GM19043 (cell line): ENCODE data around the gene POLR1E.

ENCODE experiments used
- ATAC-seq: cut with Tn5 transposase; IDR thresholded peaks from one replicate; pipeline ENCODE4 v1.9.1; 2021; ENCODE audit warnings: low read depth; ENCODE audit not compliant: unreplicated experiment

The POLR1E gene

GRCh38 chr9:37528652-37529471 lies 43.1 kb downstream of the POLR1E start:
- ATAC-seq = peak; percentile 62

DNA sequence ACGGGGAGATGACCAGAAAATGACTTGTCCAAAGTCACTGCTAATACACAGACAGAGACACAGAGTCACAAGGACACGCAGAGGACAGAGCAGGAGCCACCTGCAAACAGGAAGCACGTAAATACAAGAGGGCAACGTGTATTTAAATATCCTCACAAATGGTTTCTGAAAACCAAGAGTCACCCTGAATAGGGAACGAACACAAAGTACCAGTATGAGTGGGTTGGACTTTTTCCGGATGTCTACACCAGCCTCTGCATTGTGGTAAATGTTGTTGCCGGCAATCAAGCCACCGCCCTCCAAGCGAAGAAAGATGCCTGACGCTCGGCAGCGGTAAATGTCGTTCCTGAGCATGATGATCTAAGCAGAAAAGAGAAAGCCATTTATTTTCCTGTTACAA lies 46.0 kb downstream of the POLR1E start:
- ATAC-seq = no peak

DNA sequence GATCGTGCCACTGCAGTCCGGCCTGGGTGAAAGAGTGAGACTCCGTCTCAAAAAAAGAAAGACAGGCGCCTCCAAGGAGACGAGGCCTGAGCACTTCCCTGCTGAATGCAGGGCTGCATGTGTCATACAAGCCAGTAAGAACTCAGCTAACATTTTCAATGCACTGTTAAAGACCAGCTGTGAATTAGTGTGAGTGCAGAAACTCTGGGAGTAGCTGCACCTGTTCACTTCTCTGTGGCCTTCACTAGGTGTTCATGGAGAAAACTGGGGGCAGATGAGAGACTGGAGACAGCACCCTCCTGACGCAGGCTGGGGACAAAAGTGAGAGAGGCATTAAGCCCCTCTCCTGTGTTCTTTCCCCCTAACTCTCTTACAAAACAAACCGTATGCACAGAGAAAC lies 48.7 kb downstream of the POLR1E start:
- ATAC-seq = no peak

- ATAC-seq = no peak
Measured at GRCh38 chr9:37534901-37535300, 49.2 kb downstream of the POLR1E start.

DNA sequence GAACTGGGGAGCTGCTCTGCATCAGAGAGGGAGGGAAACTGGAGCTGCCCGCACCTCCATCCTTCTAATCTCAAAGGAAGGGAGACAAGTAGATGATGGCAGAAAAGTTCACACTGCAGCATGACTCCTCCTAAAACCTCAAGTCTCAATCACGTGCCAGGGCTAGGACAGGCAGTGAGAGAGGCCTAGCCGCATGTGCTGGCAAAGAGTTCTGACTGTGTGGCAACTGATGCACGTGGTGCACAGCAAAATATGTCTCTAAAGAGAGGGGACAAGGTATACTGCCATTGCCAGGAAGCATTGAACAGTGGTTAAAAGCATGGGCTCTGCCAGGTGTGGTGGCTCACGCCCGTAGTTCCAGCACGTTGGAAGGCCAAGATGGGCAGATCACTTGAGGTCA lies 52.4 kb downstream of the POLR1E start:
- ATAC-seq = no peak

DNA sequence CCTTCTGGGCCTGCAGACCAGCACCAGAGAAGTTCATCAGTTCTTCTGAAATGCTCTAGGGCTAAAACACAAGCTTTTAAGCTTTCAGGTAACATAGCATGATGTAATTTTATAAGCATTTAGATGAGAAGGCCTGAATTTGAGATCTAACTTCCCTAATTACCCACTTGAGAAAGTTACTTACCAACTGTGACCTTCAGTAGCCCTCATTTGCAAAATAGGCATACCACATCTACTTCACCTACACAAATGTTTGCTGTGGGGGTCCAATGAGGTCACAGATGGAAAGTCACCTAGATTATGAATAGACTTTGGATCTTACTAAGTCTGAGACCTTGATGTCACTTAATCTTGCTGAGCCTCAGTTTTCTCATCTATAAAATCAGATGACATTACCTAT lies 53.9 kb downstream of the POLR1E start:
- ATAC-seq = no peak

DNA sequence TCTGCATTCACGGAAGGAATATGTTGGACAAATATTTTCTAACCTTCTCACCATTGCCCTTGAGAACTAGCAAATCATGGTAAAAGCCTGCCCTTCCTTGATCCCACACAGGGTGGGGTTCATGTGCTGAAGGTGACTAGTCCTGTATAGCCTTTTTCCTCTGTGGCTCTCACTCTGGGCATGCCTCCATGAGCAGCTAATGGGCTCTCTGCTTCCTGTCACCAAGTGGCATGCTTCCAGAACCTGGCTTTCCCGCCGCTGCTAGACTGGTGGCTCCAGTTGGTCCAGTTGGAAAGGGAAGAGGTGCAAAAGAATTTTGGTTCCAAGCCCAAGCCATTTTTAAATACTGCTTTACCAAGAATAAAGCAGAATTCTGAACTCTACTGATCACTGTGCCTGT lies 54.9 kb downstream of the POLR1E start:
- no peak for ATAC-seq

GRCh38 chr9:37541465-37541864 lies 55.7 kb downstream of the POLR1E start:
- ATAC-seq = no peak

- ATAC-seq = no peak
Measured at GRCh38 chr9:37542488-37542887, 56.7 kb downstream of the POLR1E start.

DNA sequence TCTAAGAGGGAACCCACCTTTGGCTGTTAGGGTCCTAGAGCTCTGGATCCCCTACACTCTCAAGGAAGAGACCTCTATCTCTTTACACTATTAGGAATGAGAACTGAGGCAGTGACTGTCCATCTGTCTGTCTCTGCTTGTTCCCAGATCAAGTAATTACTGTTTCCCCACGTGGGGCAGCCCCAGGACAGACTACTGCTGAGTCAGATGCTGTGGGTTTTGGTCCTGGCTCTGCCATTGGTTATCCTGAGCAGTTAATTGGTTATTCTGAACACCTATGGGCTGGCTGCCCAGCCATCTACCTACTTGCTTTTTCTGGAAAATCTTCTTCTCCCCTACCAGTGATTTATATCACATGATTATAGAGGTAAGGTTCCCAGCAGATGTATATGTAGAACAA lies 57.1 kb downstream of the POLR1E start:
- no peak for ATAC-seq

GRCh38 chr9:37543468-37543867 lies 57.7 kb downstream of the POLR1E start:
- no peak for ATAC-seq

DNA sequence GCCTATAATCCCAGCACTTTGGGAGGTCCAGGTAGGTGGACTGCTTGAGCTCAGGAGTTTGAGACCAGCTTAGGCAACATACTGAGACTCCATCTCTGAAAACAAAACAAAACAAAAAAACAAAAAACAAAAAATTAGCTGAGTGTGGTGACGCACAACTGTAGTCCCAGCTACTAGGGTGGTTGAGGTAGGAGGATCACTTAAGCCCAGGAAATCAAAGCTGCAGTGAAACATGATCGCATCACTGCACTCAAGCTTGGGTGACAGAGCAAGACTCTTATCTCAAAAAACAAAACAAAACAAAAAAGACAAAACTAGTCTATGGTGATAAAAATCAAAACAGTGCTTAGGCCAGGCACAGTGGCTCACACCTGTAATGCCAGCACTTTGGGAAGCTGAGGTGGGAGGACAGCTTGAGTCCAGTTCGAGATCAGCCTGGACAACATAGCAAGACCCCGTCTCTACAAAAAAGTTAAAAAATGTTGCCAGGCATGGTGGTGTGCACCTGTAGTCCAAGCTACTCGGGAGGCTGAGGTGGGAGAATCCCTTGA lies 61.7 kb downstream of the POLR1E start:
- ATAC-seq = no peak

- no peak for ATAC-seq
Measured at GRCh38 chr9:37549527-37549926, 63.8 kb downstream of the POLR1E start.

DNA sequence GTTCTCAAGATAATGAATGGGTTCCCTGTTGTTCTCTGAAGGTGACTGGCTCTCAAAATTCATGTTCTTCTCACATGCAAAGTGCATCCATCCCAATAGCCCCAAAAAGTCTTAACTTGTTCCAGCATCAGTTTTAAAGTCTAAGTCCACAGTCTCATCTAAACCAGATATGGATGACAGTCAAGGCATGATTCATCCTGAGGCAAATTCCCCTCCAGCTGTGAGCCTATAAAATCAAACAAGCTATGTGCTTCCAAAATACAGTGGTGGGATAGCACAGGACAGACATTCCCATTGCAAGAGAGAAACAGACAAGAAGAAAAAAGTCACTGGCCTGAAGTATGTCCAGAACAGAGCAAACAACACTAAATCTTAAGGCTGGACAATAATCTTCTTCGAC lies 65.0 kb downstream of the POLR1E start:
- no peak for ATAC-seq

DNA sequence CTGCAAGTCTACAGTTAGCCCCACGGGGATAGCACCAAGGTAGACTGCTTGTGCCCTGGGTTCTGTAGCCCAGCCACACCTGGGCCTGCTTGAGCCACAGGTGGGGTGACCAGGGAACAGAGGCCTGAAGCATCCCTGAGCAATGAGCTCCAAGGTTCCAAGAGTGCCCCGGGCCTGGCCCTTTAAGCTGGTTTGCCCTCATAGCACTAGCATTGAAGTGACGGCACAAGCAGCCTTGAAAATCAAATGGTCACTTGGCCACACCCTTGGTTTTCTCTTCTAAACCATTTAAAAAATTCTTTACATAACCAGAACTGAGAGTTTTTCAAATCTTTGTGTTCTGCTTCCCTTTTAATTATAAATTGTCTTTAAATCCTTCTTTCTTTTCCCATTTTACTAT lies 65.7 kb downstream of the POLR1E start:
- ATAC-seq = no peak

GRCh38 chr9:37551888-37552287 lies 66.1 kb downstream of the POLR1E start:
- ATAC-seq = no peak
